Stomach (tissue), 4 donors: ENCODE data around the gene SCAMP5.

Experiments used
- CTCF ChIP-seq, 7 experiments: fragments of 450-650 bp in 4 of 7; fragments of 200-600 bp in 3 of 7; sonication (generic) in 3 of 7; IDR thresholded peaks; one replicate each; pipeline ENCODE4 v1.5.1; 2016 to 2019; ENCODE audit warnings: antibody characterized with exemption in 7 of 7, control low read depth in 2 of 7, mild to moderate bottlenecking in 1 of 7
- POLR2A ChIP-seq, 4 donors: fragments of 450-650 bp; IDR thresholded peaks; one replicate each; pipeline ENCODE4 v1.6.1; 2016; ENCODE audit warnings: antibody characterized with exemption in 4 of 4, control low read depth in 2 of 4, mild to moderate bottlenecking in 1 of 4, moderate library complexity in 1 of 4

DNA sequence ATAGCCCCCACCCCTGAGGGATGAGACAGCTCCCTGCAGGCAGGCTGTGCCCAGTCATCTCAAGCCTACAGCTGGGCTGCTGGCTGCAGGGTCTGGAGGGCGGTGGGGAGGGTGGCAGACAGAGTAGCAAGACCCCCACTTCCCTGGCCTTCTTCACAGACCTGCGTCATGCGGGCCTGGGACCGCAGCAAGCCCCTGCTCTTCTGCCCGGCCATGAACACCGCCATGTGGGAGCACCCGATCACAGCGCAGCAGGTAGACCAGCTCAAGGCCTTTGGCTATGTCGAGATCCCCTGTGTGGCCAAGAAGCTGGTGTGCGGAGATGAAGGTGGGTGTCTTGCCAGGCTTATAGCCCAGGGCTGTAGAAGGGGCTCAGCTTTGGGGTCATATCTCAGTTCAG lies 53.0 kb downstream of the SCAMP5 start:
- no peak for TF ChIP-seq POLR2A (IDR thresholded peaks at IDR 0.05)
- no peak for TF ChIP-seq CTCF (IDR thresholded peaks at IDR 0.05)
